GM18870 (cell line): ENCODE measurements around the gene U2AF2.
A peak's percentile ranks its signal among the peaks of the same experiment; 100 is the strongest.

Experiments used
- ATAC-seq: cut with Tn5 transposase; IDR thresholded peaks from one replicate; pipeline ENCODE4 v1.9.1; 2021; ENCODE audit warnings: moderate library complexity; ENCODE audit not compliant: unreplicated experiment

Gene U2AF2

GRCh38 chr19:55674841-55675660 is 20.2 kb downstream of the U2AF2 start, which contains the start of gene EPN1:
TSS of gene EPN1 (plus strand) at chr19:55675226. CDS start at chr19:55678628, 3,402 bp downstream.
- peak; percentile 47 for ATAC-seq

GRCh38 chr19:55675661-55676354 is 21.0 kb downstream of the U2AF2 start:
- no peak for ATAC-seq

- ATAC-seq: no peak
Measured at GRCh38 chr19:55676383-55676782, 21.5 kb downstream of the U2AF2 start.

GRCh38 chr19:55676889-55677505 is 22.2 kb downstream of the U2AF2 start:
- ATAC-seq: no peak

GRCh38 chr19:55677572-55678028 is 22.8 kb downstream of the U2AF2 start:
- ATAC-seq: no peak

GRCh38 chr19:55678121-55678671 is 23.4 kb downstream of the U2AF2 start:
- peak; percentile 68 for ATAC-seq

GRCh38 chr19:55679343-55680257 is 24.8 kb downstream of the U2AF2 start:
- no peak for ATAC-seq

GRCh38 chr19:55680339-55681130 is 25.7 kb downstream of the U2AF2 start:
- ATAC-seq: no peak

- ATAC-seq: no peak
Measured at GRCh38 chr19:55681131-55682092, 26.6 kb downstream of the U2AF2 start.

GRCh38 chr19:55683449-55684261 is 28.8 kb downstream of the U2AF2 start:
- ATAC-seq: no peak

- ATAC-seq: no peak
Measured at GRCh38 chr19:55684946-55685681, 30.3 kb downstream of the U2AF2 start.

- no peak for ATAC-seq
Measured at GRCh38 chr19:55685776-55686175, 30.9 kb downstream of the U2AF2 start.

- ATAC-seq: no peak
Measured at GRCh38 chr19:55686311-55687050, 31.6 kb downstream of the U2AF2 start.

GRCh38 chr19:55687281-55688201 is 32.7 kb downstream of the U2AF2 start:
- ATAC-seq: no peak
